Peyer's patch (tissue), 4 donors: ENCODE results near the gene CELF1.

Experiments used
- CTCF ChIP-seq, 6 experiments: fragments of 450-650 bp in 4 of 6; fragments of 200-600 bp in 2 of 6; sonication (generic) in 1 of 6; IDR thresholded peaks; one replicate each; pipeline ENCODE4 v1.5.1; 2017 to 2019; ENCODE audit warnings: antibody characterized with exemption in 6 of 6, mild to moderate bottlenecking in 3 of 6, moderate library complexity in 1 of 6
- POLR2A ChIP-seq, 2 donors: fragments of 450-650 bp; IDR thresholded peaks; one replicate each; pipeline ENCODE4 v1.5.1; 2017; ENCODE audit warnings: antibody characterized with exemption in 2 of 2, mild to moderate bottlenecking in 2 of 2, moderate library complexity in 2 of 2

GRCh38 chr11:47466201-47466600 is 86.7 kb downstream of the CELF1 start:
- TF ChIP-seq POLR2A (IDR thresholded peaks at IDR 0.05) (no peak), CTCF (IDR thresholded peaks at IDR 0.05) (no peak)
